Transverse colon (tissue), 3 donors: ENCODE measurements around the gene AACS.

Experiments
- CTCF ChIP-seq, 5 experiments: fragments of 200-600 bp in 3 of 5; fragments of 450-650 bp in 2 of 5; sonication (generic) in 3 of 5; IDR thresholded peaks; 1 replicate in 2 of 5; 2 replicates in 3 of 5; pipeline ENCODE4 v1.5.1; 2016 to 2017; ENCODE audit warnings: antibody characterized with exemption in 5 of 5, inconsistent platforms in 3 of 5, mild to moderate bottlenecking in 2 of 5, moderate library complexity in 1 of 5
- POLR2A ChIP-seq: fragments of 450-650 bp; IDR thresholded peaks from one replicate; pipeline ENCODE4 v1.6.1; 2016; ENCODE audit warnings: antibody characterized with exemption, mild to moderate bottlenecking, moderate library complexity

- TF ChIP-seq POLR2A: no peak
- TF ChIP-seq CTCF (IDR thresholded peaks at IDR 0.05): no peak
Measured at GRCh38 chr12:125070112-125070511, 4.9 kb downstream of the AACS start.
